Adipocyte (in vitro differentiated cells): ENCODE measurements around the gene MLYCD.

ENCODE experiments used
- DNase-seq: peaks from one replicate; pipeline ENCODE4 v3.0.0-alpha.2; 2015; ENCODE audit warnings: low read depth
- H3K27me3 ChIP-seq: replicated peaks from 2 replicates; pipeline ENCODE4 v1.7.0; 2013; ENCODE audit warnings: mild to moderate bottlenecking, low read length, moderate library complexity; ENCODE audit not compliant: control insufficient read depth, insufficient read depth
- H3K36me3 ChIP-seq: 2 replicates; pipeline ENCODE4 v1.7.0; 2013; ENCODE audit warnings: low read length, mild to moderate bottlenecking, moderate library complexity; ENCODE audit not compliant: control insufficient read depth, insufficient read depth, severe bottlenecking
- H3K4me1 ChIP-seq: 2 replicates; pipeline ENCODE4 v1.7.0; 2013; ENCODE audit warnings: mild to moderate bottlenecking, low read length, moderate library complexity; ENCODE audit not compliant: control insufficient read depth, insufficient read depth
- H3K4me3 ChIP-seq: 2 replicates; pipeline ENCODE4 v1.7.0; 2013; ENCODE audit warnings: mild to moderate bottlenecking, low read length, moderate library complexity
- H3K9ac ChIP-seq: 2 replicates; pipeline ENCODE4 v1.7.0; 2013; ENCODE audit warnings: mild to moderate bottlenecking, low read length, moderate library complexity
- H3K9me3 ChIP-seq: 2 replicates; pipeline ENCODE4 v1.7.0; 2013; ENCODE audit warnings: mild to moderate bottlenecking, low read length, moderate library complexity; ENCODE audit not compliant: control insufficient read depth

The MLYCD gene

GRCh38 chr16:83899978-83900377, 1.1 kb downstream of the MLYCD start:
- Histone ChIP-seq H3K27me3 (no peaks in the 10 kb centered on the region), H3K4me3 (peak overlapping the region; percentile 87), H3K4me1 (peaks cover 56% of the 10 kb centered on the region), H3K9ac (peak overlapping the region; percentile 87), H3K9me3 (no peaks in the 10 kb centered on the region), H3K36me3 (no peaks in the 10 kb centered on the region)
- DNase-seq: no peak

GRCh38 chr16:83900571-83900970, 1.7 kb downstream of the MLYCD start:
- H3K36me3 ChIP-seq: no peaks in the 10 kb centered on the region
- H3K9me3 ChIP-seq: no peaks in the 10 kb centered on the region
- no peak for DNase-seq
- peak overlapping the region; percentile 87 for H3K9ac ChIP-seq
- H3K4me3 ChIP-seq: peak overlapping the region; percentile 87
- peaks cover 56% of the 10 kb centered on the region for H3K4me1 ChIP-seq
- no peaks in the 10 kb centered on the region for H3K27me3 ChIP-seq

GRCh38 chr16:83901101-83901500, 2.2 kb downstream of the MLYCD start:
- Histone ChIP-seq H3K4me3 (peak overlapping the region; percentile 87), H3K27me3 (no peaks in the 10 kb centered on the region), H3K9ac (no peak overlapping the region), H3K4me1 (peaks cover 56% of the 10 kb centered on the region), H3K36me3 (no peaks in the 10 kb centered on the region), H3K9me3 (no peaks in the 10 kb centered on the region)
- DNase-seq: peak; percentile 28

- no peaks in the 10 kb centered on the region for H3K27me3 ChIP-seq
- H3K4me3 ChIP-seq: peak overlapping the region; percentile 42
- DNase-seq: no peak
- H3K9ac ChIP-seq: peak overlapping the region; percentile 27
- H3K9me3 ChIP-seq: no peaks in the 10 kb centered on the region
- H3K4me1 ChIP-seq: peaks cover 46% of the 10 kb centered on the region
- H3K36me3 ChIP-seq: peaks cover 17% of the 10 kb centered on the region
Observed at GRCh38 chr16:83903751-83904150, 4.8 kb downstream of the MLYCD start.

GRCh38 chr16:83906683-83907082, 7.8 kb downstream of the MLYCD start:
- Histone ChIP-seq H3K4me3 (no peak overlapping the region), H3K36me3 (peaks cover 41% of the 10 kb centered on the region), H3K9ac (no peak overlapping the region), H3K9me3 (no peaks in the 10 kb centered on the region), H3K27me3 (no peaks in the 10 kb centered on the region), H3K4me1 (peaks cover 24% of the 10 kb centered on the region)
- DNase-seq: no peak

- Histone ChIP-seq H3K27me3 (no peaks in the 10 kb centered on the region), H3K4me1 (peaks cover 22% of the 10 kb centered on the region), H3K9me3 (no peaks in the 10 kb centered on the region), H3K9ac (no peak overlapping the region), H3K4me3 (no peak overlapping the region), H3K36me3 (peaks cover 46% of the 10 kb centered on the region)
- no peak for DNase-seq
Observed at GRCh38 chr16:83907111-83907510, 8.2 kb downstream of the MLYCD start.

- Histone ChIP-seq H3K4me3 (no peak overlapping the region), H3K27me3 (no peaks in the 10 kb centered on the region), H3K9me3 (no peaks in the 10 kb centered on the region), H3K4me1 (peaks cover 21% of the 10 kb centered on the region), H3K9ac (no peak overlapping the region), H3K36me3 (peaks cover 52% of the 10 kb centered on the region)
- DNase-seq: no peak
Observed at GRCh38 chr16:83907631-83908250, 8.8 kb downstream of the MLYCD start.

GRCh38 chr16:83908798-83909197, 9.9 kb downstream of the MLYCD start:
- Histone ChIP-seq H3K9me3 (no peaks in the 10 kb centered on the region), H3K27me3 (no peaks in the 10 kb centered on the region), H3K4me1 (peaks cover 10% of the 10 kb centered on the region), H3K4me3 (no peak overlapping the region), H3K36me3 (peaks cover 58% of the 10 kb centered on the region), H3K9ac (no peak overlapping the region)
- DNase-seq: no peak

GRCh38 chr16:83911290-83911689, 12.4 kb downstream of the MLYCD start:
- H3K36me3 ChIP-seq: peaks cover 82% of the 10 kb centered on the region
- no peaks in the 10 kb centered on the region for H3K4me1 ChIP-seq
- no peak overlapping the region for H3K9ac ChIP-seq
- no peaks in the 10 kb centered on the region for H3K9me3 ChIP-seq
- DNase-seq: no peak
- H3K27me3 ChIP-seq: no peaks in the 10 kb centered on the region
- no peak overlapping the region for H3K4me3 ChIP-seq

GRCh38 chr16:83912519-83913244, 13.8 kb downstream of the MLYCD start:
- H3K9ac ChIP-seq: no peak overlapping the region
- peaks cover 85% of the 10 kb centered on the region for H3K36me3 ChIP-seq
- H3K4me1 ChIP-seq: no peaks in the 10 kb centered on the region
- H3K4me3 ChIP-seq: no peak overlapping the region
- H3K27me3 ChIP-seq: no peaks in the 10 kb centered on the region
- no peaks in the 10 kb centered on the region for H3K9me3 ChIP-seq
- DNase-seq: no peak

- Histone ChIP-seq H3K4me3 (no peak overlapping the region), H3K9ac (no peak overlapping the region), H3K9me3 (no peaks in the 10 kb centered on the region), H3K27me3 (no peaks in the 10 kb centered on the region), H3K36me3 (peaks cover 86% of the 10 kb centered on the region), H3K4me1 (no peaks in the 10 kb centered on the region)
- DNase-seq: no peak
Observed at GRCh38 chr16:83913245-83913633, 14.3 kb downstream of the MLYCD start.
